Body of pancreas (tissue), 4 donors: Measurements from ENCODE around the gene SEMA3F.

Experiments
- CTCF ChIP-seq, 7 experiments: fragments of 450-650 bp in 4 of 7; fragments of 200-600 bp in 3 of 7; sonication (generic) in 3 of 7; IDR thresholded peaks; one replicate each; pipeline ENCODE4 v1.5.1; 2016 to 2019; ENCODE audit warnings: antibody characterized with exemption in 7 of 7
- POLR2A ChIP-seq, 3 donors: fragments of 450-650 bp; IDR thresholded peaks; one replicate each; pipeline ENCODE4 v1.6.1; 2016; ENCODE audit warnings: antibody characterized with exemption in 3 of 3, mild to moderate bottlenecking in 2 of 3

GRCh38 chr3:50221411-50222168 lies 66.5 kb downstream of the SEMA3F start:
- TF ChIP-seq CTCF (IDR thresholded peaks at IDR 0.05) = peak in 4 of 7 experiments; percentile 31 to 46 (median 36)
- no peak for TF ChIP-seq POLR2A (IDR thresholded peaks at IDR 0.05)
